DMS 273 treated with DMSO at 0.1 percent for 48 hours (cell line): ENCODE results near the gene ITLN2.
"Not testable (repeated sequence)": the region's sequence is repeated elsewhere in the genome, so short reads cannot be mapped to it uniquely, and the experiment has no call there.

Source experiments
- DNase-seq: peaks from one replicate; lab custom pipeline; 2025; lab: John Stamatoyannopoulos, UW

The ITLN2 gene

DNA sequence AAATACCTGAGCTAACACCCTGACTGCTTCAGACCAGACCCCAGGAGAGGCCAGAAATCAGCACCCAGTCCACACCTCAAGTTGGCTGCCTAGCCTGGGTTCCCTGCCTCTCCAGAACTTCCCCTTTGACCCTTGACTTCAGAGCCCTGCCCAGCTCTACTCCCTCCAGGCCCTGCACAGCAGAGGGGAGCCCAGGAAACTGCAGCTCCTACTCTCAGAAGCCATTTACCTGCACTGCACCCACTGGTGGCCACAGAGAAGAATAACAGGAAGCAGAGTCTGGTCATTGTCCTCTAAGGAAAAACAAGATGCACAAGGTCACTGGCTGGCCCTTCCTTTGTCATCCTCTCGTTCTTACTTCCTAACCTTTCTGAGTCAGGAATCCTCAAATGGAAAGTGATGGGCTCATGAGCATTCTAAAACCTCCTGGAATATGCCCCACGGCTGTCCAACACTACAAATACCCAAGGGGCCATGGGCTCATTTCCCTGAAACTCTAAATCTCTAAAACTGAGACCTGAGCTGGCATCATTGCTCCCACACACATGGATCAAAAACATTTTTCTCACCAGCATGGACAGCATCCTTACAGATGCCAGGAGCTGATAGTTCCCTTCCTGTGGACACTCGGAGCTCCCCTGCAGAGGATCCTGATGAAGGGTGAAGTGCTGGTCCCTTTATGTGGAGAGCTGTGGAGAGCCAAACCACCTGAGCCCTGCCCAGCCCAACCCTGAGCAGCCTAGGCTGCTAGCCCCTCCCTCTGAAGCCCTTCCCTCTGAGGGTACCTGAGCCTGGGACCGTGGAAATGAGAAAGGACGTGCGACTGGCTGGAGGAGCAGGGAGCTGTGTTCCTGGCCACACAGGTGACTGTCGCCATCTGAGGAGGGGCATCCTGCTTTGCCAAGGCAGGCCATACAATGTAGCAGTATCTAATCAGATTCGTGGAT lies at the start of gene ITLN2:
Gene ITLN2 (minus strand): TSS at position 652 of the 947 bp plus-strand sequence. CDS start 68 bp downstream, at position 584.
- peak; percentile 10 for DNase-seq

DNA sequence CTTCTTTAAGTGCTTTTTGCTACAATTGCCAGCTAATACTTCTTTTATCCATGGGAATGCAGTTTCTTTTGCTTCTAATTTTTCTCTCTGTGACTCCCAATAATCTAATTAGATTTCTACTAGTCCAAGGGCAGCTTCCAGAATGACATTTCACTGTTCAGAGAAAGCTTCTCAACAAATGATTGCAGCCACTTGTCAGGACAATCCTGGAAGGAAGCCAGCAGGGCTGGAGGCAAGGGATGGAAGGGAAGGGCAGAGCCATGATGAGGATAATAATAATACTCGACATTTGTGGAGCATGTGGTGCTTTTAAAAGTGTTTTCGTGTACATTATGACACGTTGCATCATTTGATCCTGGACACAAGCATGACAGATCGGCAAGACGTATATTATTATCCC lies 46.9 kb upstream of the ITLN2 start:
- DNase-seq = no peak

DNA sequence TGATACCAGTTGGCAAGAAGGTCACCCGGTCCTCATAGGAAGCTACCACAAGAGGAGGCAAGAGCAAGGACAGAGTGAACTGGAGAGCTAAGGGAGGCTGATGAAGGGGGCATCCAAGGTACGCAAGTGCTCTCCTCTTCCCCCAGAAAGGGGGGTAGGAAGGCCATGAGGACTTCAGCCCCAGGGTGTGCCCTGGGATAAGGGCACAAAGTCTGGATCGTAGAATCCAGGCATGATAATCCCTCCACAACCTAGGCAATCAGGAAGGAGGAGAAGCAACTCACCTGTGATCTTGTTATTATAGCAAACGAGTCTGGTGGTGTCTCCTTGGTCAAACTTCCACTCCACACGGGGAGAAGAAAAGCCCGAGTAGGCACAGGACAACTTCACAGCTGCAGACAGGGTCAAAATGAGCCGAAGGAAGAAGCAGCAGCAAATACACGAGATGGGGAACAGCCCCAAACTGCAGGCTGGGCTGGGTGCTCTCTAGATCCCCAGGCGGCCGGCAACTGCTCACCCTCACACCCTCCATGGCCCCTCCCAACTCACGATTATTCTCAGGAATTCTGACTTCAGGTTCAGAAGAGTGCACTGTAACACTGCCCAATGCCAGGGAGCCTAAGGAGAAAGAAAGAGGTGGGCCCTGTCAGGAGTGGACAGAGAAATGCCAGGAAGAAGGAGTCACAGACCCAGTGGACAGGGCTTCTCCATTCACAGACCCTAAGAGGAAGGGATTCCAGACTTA lies 46.3 kb upstream of the ITLN2 start:
- no peak for DNase-seq

DNA sequence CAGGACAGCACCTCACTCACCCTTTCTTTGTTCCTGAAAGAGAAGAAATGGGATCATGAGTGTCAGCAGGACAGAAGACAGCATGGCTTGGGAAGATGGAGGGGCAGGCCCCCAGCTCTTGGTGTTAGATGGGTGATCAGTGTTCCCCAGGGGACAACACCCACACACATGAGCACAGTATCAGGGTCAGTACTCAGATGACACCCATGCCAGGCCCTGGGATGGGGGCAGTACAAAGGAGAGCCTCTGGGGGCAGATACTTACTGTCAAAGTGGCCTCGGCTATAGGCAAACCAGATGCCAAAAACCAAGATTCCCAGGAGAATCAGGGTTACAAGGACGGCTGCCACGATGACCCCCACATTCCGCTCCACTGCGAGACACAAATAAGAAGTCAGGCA lies 44.8 kb upstream of the ITLN2 start:
- no peak for DNase-seq

DNA sequence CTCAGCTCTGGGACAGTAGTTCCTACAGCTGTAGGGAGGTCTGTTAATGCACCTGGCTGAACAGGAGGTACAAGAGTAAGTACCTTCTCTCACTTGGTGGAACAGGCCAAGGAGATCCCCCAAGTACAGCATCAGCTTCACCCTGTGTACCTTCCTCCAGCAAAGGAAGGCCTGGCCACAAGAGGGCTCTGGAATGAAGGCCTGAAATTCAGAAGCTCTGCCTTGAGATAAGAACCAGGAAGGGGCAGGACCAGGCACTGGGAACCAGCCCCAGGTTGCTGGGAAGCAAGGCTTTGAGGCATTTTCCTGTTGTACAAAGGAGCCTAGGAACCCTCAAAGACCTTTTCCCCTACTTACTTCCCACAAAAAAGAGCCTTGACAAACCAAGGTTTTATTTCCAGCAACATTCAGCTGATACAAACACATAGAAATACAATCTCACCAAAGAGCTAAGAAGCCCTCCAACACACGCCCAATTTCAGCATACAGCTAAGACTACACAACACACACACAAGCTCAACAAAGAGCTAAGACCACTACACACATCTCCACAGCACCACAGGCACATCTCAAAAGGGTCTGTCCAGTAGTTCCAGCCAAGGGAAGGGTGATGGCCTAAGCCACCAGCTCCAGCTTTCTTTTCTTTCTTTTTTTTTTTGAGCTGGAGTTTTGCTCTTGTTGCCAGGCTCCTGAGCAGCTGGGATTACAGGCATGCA lies 42.9 kb upstream of the ITLN2 start:
- peak; percentile 32 for DNase-seq

DNA sequence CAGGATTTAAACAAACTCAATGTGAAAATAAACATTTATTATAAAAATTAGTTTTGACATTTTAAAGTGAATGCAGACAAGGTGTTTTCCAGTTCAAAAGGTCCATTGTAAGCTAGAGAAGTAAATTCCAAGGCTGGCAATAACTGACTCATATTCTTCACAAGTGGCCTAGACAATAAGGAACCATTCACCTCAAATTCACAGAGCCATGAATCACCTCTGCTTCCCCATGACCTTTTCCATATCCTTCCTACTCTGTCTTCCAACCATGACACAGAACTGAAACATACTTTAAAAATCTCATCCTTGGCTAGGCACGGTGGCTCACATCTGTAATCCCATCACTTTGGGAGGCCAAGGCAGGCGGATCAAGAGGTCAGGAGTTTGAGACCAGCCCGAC lies 41.6 kb upstream of the ITLN2 start:
- no peak for DNase-seq

DNA sequence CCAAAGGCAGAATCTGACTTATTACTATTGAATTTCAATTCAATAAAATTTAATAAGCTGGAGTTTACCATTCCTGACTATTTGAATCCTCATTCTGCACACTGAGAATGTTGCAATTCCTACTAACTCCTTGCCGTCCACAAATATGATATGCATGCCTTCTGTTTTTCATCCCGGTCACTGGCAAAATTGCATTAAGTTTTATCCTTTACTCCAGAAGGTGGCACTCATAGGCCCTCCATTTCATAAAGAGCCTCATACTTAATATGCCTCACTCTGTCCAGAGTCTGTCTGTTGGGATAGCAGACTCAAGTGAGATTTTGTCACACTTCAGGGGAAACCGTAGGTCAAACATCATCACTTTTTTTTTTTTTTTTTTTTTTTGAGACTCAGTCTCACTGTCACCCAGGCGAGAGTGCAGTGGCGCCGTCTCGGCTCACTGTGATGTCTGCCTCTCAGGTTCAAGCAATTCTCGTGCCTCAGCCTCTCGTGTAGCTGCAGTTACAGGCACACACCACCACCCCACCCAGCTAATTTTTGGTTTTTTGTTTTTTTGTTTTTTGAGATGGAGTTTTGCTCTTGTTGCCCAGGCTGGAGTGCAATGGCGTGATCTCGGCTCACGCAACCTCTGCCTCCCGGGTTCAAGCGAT lies 39.1 kb upstream of the ITLN2 start:
- DNase-seq = peak; percentile 25

DNA sequence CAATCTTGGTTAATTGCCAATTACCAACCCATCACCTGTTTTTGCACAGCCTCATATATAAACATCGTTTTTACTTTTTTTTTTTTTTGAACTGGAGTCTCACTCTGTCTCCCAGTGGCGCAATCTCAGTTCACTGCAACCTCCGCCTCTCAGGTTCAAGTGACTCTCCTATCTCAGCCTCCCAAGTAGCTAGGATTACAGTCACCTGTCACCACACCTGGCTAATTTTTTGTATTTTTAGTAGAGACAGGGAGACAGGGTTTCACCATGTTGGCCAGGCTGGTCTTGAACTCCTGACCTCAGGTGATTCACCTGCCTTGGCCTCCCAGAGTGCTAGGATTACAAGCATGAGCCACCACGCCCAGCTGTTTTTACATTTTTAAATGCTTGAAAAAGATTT lies 37.4 kb upstream of the ITLN2 start:
- not testable (repeated sequence) for DNase-seq

DNA sequence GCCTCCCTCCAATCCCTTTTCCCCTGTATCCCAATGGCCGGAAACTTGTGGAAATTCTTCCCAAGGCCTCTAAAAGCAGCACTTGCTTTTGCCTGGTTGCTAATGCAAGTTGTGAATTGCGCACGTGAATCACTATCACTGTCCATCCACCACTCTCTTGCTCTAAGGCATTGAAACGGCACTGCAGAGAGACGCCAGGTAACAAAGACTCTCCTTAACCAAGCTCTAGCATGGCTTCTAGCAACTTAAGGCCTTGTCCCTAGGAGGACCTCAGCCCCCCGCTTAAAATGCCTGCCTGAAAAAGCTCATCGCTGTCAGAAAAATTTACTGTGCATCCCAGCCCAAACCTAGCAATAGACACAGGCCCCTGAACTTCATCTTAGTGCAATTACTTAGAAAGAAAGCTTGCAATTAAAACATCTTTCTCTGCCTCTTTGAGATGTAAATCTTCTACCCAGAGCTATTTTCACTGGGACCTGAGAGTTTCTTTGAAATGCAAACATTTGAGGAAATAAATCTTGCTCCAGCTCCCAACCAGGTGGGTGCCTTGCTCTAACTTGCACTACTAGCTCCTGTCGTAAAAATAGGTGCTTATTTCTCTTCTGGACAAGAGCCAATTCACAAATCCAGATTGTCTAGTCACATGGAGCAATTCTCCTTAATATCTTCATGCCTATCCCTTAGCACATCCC lies 32.9 kb upstream of the ITLN2 start:
- DNase-seq = no peak

DNA sequence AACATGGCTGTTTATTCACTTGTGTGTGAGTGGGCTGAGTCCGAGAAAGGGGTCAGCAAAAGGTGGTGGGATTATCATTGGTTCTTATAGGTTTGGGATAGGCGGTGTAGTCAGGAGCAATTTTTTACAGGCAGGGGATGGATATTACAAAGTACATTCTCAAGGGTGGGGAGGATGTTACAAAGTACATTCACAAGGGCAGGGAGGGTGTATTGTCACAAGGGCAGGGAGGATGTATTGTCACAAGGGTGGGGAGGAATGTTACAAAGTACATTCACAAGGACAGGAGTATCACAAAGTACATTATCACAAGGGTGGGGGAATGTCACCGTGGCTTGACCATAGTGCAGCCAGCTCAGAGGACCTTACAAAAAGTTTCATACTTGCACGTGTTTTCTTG lies 31.1 kb upstream of the ITLN2 start:
- DNase-seq = no peak

DNA sequence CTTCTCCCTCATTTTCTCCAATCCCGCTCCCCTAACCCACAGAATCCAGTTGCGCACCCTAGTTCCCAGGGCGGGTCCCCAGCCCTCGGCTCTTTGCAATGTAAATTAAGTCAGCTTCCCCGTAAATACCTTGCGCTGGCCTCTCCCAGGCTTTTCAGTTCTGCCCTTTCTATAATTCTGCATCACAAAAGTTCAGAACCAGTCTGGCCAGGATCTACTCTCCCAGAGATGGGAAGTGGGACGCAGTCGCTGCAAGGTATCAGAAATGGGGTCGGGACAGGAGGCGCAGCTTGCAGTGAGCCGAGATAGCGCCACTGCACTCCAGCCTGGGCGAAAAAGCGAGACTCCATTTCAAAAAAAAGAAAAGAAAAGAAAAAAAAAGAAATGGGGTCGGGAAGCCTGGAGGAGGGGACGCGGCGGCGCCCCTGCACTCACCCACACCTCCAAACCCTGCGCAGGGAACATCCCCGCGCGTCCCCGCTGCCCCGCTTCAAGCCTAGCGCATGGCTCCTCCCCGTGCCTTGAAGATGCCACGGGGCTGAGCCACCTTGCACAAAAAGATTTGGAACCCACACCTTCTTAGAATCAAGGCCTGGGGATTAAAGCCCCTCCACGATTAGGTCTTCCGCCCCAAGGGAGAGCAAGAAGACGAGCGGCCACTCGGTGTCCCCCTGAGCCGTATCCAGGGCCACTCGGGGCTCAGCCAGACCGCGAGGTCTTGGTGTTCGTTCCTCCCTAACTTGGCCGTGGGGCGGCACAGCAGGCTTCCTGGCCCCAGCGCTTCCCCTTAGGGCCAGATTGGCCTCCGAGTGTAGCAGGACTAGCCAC lies 27.2 kb upstream of the ITLN2 start:
- no peak for DNase-seq

DNA sequence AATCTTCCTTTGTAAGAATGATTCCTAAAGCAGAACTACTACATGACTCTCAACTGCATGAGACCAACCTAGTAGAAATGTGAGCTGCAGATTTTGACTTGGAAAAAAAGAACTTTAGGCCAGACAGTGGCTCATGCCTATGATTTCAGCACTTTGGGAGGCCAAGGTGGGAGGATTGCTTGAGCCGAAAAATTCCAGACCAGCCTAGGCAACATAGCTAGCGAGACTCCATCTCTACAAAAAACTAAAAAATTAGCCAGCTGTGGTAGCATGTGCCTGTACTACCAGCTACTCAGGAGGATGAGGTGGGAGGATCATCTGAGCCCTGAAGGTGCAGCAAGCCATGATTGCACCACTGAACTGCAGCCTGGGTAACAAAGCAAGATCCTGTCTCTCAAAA lies 24.7 kb upstream of the ITLN2 start:
- no peak for DNase-seq

DNA sequence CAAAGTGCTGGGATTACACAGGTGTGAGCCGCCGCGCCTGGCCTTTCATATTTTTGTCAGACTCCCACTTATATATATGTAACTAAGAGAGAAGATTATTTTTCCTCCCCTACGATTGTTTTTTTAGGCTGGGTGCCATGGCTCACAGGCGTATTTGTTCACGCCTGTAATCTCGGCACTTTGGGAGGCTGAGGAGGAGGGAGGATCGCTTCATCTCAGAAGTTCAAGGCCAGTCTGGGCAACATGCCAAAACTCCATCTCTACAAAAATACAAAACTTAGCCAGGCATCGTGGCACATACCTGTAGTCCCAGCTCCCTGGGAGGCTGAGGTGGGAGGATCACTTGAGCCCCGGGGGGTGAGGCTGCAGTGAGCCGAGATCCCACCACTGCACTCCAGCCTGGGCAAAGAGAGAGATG lies 23.9 kb upstream of the ITLN2 start:
- no peak for DNase-seq

DNA sequence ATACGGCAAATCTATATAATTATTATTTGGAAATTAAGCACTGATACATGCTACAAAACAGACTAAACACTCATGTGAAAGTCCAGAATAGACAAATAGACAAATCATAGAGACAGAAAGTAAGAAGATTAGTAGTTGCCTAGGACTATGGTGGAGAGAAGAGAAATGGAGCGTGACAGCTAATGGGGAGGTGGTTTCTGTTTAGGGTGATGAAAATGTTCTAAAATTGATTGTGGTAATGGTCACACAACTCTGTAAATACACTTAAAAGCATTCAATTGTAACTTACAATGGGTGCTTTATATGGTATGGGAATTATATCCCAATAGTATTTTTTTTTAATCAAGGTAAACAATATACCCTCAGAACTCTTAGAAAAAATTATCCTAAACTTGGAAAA lies 20.4 kb upstream of the ITLN2 start:
- DNase-seq = no peak

DNA sequence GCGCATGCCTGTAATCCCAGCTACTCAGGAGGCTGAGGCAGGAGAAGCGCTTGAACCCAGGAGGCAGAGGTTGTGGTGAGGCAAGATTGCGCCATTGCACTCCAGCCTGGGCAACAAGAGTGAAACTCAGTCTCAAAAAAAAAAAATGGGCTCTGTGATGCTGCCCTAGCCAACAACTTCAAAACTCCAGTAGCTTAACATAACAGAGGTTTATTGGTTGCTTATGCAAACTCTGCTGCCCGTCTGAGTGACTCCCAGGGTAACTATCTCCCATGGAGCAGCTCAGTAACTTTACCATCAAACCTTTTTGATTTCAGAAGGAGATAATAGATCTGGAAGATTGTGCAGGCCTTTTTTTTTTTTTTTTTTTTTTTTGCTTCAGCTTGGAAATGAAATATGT lies 18.9 kb upstream of the ITLN2 start:
- DNase-seq = no peak

DNA sequence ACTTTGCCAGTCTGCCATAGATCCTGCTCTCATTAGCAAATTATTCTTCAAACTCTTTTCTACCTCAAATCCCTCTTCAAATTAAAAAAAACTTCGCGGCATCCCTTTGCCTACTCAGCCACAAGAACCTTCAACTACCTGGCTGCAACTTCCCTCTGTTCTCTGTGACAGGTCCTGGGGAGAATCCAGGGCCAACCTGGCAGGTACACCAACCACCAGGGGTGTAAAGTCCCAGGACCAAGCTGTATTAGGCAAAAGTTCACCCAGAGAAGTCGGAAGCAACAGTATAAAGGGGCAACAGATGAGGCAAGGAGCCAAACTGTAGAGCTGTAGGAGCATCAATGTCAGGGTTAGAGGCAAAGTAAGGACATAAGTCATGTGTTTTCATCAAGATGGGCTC lies 18.3 kb upstream of the ITLN2 start:
- no peak for DNase-seq

DNA sequence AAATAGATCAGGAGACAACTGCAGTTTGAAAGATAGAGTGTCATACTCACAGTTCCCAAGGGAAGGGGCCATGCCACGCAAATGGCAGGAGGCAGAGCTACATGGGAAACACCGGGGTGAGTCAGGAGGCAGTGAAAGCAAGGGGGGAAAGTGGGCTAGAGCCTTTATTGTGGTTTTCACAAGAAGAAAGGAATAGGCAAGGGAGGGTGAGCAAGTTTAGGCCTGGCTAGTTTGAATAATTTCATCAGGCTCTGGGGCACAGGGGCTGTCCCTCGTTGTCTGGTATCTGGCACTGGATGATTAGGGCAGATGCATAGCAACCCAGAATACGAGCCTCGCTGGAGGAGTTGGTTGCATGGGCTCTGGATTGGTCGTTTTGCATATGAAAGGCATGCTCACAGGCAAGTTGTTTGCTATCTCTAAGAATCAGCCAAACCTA lies 17.0 kb upstream of the ITLN2 start:
- no peak for DNase-seq

DNA sequence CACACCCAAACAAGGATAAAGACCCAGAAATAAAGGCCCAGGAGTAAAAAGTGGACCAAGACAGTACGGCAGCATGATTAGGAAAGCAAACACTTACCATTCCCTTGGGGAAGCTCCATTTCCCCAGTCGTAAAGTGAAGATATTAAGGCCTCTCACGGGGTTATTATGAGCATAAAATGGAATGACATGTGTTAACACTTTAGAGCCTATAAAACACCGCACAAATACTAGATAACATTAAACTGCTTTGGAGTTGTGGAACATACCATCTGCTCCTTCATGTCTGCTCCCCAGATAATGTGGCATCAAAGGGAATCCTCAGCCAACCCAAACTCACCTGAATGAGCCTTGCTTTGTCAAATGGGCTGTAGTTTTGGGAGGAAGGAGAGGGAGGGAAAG lies 8.9 kb upstream of the ITLN2 start:
- no peak for DNase-seq

DNA sequence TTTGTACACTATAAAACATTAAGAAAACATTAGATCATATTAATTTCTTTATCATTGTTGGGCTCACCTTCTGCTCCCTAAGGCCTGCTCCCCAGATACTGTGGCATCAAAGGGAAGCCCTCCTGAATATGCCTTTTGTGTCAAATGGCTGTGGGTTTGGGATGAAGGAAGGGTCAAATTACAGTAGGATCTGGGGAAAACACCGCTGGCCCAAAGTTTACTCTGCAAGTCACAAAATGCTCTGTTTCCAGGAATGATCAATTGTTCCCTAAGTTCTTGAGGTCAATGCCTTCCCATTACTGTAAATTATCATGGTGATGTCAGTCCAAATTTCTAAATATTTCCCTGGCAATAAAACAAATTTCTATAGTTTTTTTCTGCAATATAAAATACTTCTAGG lies 6.8 kb upstream of the ITLN2 start:
- no peak for DNase-seq

DNA sequence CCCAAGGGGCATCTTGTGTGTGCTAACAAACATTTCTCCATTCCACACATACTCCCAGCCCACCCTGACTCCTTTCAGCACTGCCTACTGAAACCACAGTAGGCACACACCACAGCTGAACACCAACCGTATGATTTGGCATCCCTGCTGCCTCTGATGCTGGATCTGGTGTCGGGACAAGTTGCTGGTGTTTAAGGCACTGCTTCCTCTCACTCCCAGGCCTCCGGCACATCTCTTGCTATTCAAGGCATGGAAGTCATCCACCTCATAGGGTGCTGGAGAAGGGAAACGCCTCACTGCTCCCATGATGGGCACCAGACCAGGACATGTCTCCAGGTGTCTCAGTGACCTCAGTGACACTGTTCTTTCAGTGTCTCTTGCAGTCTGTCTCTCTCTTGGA lies 2.4 kb upstream of the ITLN2 start:
- no peak for DNase-seq

DNA sequence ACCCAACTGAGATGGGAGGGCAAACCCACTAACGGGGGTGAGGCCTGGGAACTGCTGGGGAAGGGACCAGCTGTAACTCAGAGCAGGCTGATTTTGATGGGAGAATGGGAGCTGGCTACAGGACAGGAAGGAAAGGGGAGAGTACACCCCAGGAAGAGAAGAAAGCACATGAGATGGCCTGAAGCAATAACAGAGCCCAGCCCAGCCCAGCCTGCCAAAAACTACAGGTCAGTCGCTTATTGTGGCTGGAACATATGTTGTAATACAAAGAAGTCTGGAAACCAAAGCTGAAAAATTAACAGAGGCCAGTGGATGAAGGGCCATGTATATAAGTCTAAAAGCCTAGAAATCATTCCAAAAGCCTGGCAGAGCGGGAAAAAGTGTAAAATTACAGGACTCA lies 1.6 kb downstream of the ITLN2 start:
- no peak for DNase-seq
